ENCODE measurements around the gene PRORP. TPM values are rescaled to one million over a fixed set of nuclear protein-coding genes. Genes with fewer than 3 reads are reported as not detected.
"Not testable (repeated sequence)": the region's sequence is repeated elsewhere in the genome, so short reads cannot be mapped to it uniquely, and the experiment has no call there.

The PRORP gene
- total RNA-seq, 2 experiments from 2014 or later, result 27.0 to 32.0 TPM

DNA sequence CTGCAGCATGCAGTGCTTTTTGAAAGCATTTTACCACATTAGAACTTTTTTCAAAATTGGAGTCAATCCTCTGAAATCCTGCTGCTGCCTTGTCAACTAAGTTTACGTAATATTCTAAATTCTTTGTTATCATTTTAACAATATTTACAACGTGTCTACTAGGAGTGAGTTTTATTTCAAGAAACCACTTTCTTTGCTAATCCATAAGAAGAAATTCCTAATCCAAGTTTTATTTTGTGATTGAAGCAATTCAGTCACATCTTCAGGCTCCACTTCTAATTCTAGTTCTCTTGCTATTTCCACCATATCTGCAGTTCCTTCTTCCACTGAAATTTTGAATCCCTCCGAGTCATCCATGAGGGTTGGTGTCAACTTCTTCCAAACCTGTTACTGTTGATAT lies 25.4 kb downstream of the PRORP start:
- peaks cover 59% of the 10 kb centered on the region for H3K36me3 Mint-ChIP-seq (ENCODE audit: low read depth)
- Histone ChIP-seq H3K9me3 (ENCODE audit: control insufficient read depth in 1 of 2, insufficient read depth in 1 of 2, low read length in 2 of 2) (no peaks in the 10 kb centered on the region), H3K4me3 (ENCODE audit: low read length) (no peak overlapping the region), H3K4me1 (ENCODE audit: insufficient read depth, low read length) (no peaks in the 10 kb centered on the region), H3K27me3 (ENCODE audit: control insufficient read depth in 1 of 2, insufficient read depth in 2 of 2, low read length in 2 of 2) (no peaks in the 10 kb centered on the region), H3K36me3 (ENCODE audit: insufficient read depth, low read length) (peaks cover 20% of the 10 kb centered on the region), H3K27ac (ENCODE audit: low read depth in 1 of 2, low read length in 2 of 2) (no peak overlapping the region)
- ChIA-PET POLR2A (no interaction called here), CTCF (no interaction called here)
- ATAC-seq (ENCODE audit: poor library complexity) (no peak), DNase-seq (no peak)
- H3K4me1 Mint-ChIP-seq (ENCODE audit: low read depth), result peaks cover 32% of the 10 kb centered on the region
- intact Hi-C loops (cut with DNase I, micrococcal nuclease), result no loop called here
- TF ChIP-seq, protein P1, sequence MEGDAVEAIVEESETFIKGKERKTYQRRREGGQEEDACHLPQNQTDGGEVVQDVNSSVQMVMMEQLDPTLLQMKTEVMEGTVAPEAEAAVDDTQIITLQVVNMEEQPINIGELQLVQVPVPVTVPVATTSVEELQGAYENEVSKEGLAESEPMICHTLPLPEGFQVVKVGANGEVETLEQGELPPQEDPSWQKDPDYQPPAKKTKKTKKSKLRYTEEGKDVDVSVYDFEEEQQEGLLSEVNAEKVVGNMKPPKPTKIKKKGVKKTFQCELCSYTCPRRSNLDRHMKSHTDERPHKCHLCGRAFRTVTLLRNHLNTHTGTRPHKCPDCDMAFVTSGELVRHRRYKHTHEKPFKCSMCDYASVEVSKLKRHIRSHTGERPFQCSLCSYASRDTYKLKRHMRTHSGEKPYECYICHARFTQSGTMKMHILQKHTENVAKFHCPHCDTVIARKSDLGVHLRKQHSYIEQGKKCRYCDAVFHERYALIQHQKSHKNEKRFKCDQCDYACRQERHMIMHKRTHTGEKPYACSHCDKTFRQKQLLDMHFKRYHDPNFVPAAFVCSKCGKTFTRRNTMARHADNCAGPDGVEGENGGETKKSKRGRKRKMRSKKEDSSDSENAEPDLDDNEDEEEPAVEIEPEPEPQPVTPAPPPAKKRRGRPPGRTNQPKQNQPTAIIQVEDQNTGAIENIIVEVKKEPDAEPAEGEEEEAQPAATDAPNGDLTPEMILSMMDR (IDR thresholded peaks at IDR 0.05), result no peak
- no peaks in the 10 kb centered on the region for H3K9me3 Mint-ChIP-seq
- H3K27me3 Mint-ChIP-seq, result no peaks in the 10 kb centered on the region
- no peak overlapping the region for H3K4me3 Mint-ChIP-seq
- H3K27ac Mint-ChIP-seq, result no peak overlapping the region

DNA sequence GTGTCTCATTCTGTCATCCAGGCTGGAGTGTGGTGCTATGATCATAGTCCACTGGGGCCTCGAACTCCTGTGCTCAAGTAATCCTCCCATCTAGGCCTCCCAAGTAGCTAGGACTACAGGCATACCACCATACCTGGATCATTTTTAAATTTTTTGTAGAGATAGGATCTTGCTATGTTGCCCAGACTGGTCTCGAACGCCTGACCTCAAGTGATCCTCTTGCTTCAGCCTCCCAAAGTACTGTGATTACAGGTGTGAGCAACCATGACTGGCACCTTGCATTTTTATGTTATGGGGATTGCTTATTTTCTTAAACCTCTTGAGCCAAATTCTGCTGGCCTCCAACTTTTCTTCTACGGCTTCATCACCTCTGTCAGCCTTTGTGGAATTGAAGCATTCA lies 26.9 kb downstream of the PRORP start:
- Mint-ChIP-seq H3K36me3 (ENCODE audit: low read depth) (peaks cover 58% of the 10 kb centered on the region), H3K4me3 (no peak overlapping the region), H3K27me3 (no peaks in the 10 kb centered on the region), H3K4me1 (ENCODE audit: low read depth) (peaks cover 43% of the 10 kb centered on the region), H3K27ac (no peak overlapping the region), H3K9me3 (no peaks in the 10 kb centered on the region)
- no peaks in the 10 kb centered on the region for H3K9me3 ChIP-seq (ENCODE audit: control insufficient read depth in 1 of 2, insufficient read depth in 1 of 2, low read length in 2 of 2)
- H3K27me3 ChIP-seq (ENCODE audit: control insufficient read depth in 1 of 2, insufficient read depth in 2 of 2, low read length in 2 of 2), result no peaks in the 10 kb centered on the region
- H3K4me3 ChIP-seq (ENCODE audit: low read length), result no peak overlapping the region
- no peak overlapping the region for H3K27ac ChIP-seq (ENCODE audit: low read depth in 1 of 2, low read length in 2 of 2)
- peaks cover 13% of the 10 kb centered on the region for H3K36me3 ChIP-seq (ENCODE audit: insufficient read depth, low read length)
- TF ChIP-seq, protein P1 (IDR thresholded peaks at IDR 0.05), result no peak
- ChIA-PET CTCF (interaction anchor here (0.7 kb wide), 1 partner anchor 323 kb away, joined by 4 read pairs; no protein-coding TSS in a partner anchor), POLR2A (no interaction called here)
- no peak for ATAC-seq (ENCODE audit: poor library complexity)
- no peak for DNase-seq
- intact Hi-C loops (cut with DNase I, micrococcal nuclease), result no loop called here
- H3K4me1 ChIP-seq (ENCODE audit: insufficient read depth, low read length), result no peaks in the 10 kb centered on the region

DNA sequence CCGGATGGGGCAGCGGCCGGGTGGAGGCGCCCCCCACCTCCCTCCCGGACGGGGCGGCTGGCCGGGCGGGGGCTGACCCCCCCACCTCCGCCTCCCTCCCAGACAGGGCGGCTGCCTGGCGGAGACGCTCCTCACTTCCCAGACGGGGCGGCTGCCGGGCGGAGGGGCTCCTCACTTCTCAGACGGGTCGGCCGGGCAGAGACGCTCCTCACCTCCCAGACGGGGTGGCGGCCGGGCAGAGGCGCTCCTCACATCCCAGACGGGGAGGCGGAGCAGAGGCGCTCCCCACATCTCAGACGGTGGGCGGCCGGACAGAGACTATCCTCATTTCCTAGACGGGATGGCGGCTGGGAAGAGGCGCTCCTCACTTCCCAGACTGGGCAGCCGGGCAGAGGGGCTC lies 30.2 kb downstream of the PRORP start:
- H3K27ac Mint-ChIP-seq; H3K4me3 ChIP-seq (ENCODE audit: low read length); DNase-seq; CTCF ChIA-PET; H3K27me3 ChIP-seq (ENCODE audit: control insufficient read depth in 1 of 2, insufficient read depth in 2 of 2, low read length in 2 of 2); H3K4me1 ChIP-seq (ENCODE audit: insufficient read depth, low read length); H3K4me3 Mint-ChIP-seq; H3K27ac ChIP-seq (ENCODE audit: low read depth in 1 of 2, low read length in 2 of 2); H3K9me3 ChIP-seq (ENCODE audit: control insufficient read depth in 1 of 2, insufficient read depth in 1 of 2, low read length in 2 of 2); H3K27me3 Mint-ChIP-seq; H3K36me3 ChIP-seq (ENCODE audit: insufficient read depth, low read length); ATAC-seq (ENCODE audit: poor library complexity); H3K9me3 Mint-ChIP-seq; POLR2A ChIA-PET: not testable (repeated sequence)
- intact Hi-C loops (cut with DNase I, micrococcal nuclease), result loop anchor here in 1 of 2 experiments (5.0 kb wide), 1 partner anchor 60 kb away; no protein-coding TSS in a partner anchor
- peaks cover 61% of the 10 kb centered on the region for H3K4me1 Mint-ChIP-seq (ENCODE audit: low read depth)
- peaks cover 52% of the 10 kb centered on the region for H3K36me3 Mint-ChIP-seq (ENCODE audit: low read depth)

DNA sequence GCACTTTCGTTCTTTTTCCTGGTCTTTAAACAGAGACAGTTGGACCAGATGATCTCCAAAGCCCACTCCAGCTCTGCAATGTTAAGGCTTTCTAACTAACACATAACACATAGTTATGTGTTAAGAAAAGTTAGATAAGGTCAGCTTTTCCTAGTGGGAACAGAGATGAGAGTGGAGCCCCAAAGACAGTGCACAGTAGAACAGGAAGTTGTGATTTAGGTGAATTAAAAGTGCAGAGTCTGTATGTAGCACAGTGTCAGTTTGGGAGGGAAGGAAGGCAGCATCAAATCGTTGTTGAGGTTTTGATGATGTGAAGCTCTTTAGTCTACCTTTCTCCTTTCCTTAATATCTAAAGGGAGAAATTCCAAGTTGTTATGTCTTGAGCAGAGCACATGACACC lies 31.7 kb downstream of the PRORP start:
- Mint-ChIP-seq H3K27me3 (no peaks in the 10 kb centered on the region), H3K36me3 (ENCODE audit: low read depth) (peaks cover 51% of the 10 kb centered on the region), H3K27ac (no peak overlapping the region), H3K4me1 (ENCODE audit: low read depth) (peaks cover 61% of the 10 kb centered on the region), H3K4me3 (no peak overlapping the region), H3K9me3 (no peaks in the 10 kb centered on the region)
- TF ChIP-seq, protein P1 (IDR thresholded peaks at IDR 0.05), result no peak
- Histone ChIP-seq H3K4me3 (ENCODE audit: low read length) (no peak overlapping the region), H3K36me3 (ENCODE audit: insufficient read depth, low read length) (peaks cover 5% of the 10 kb centered on the region), H3K9me3 (ENCODE audit: control insufficient read depth in 1 of 2, insufficient read depth in 1 of 2, low read length in 2 of 2) (no peaks in the 10 kb centered on the region), H3K4me1 (ENCODE audit: insufficient read depth, low read length) (peaks cover 7% of the 10 kb centered on the region), H3K27ac (ENCODE audit: low read depth in 1 of 2, low read length in 2 of 2) (no peak overlapping the region), H3K27me3 (ENCODE audit: control insufficient read depth in 1 of 2, insufficient read depth in 2 of 2, low read length in 2 of 2) (no peaks in the 10 kb centered on the region)
- POLR2A ChIA-PET, result interaction anchor here (1.0 kb wide), 1 partner anchor 263 kb away, joined by 3 read pairs; no protein-coding TSS in a partner anchor
- intact Hi-C loops (cut with DNase I, micrococcal nuclease), result loop anchor here in 1 of 2 experiments (5.0 kb wide), 1 partner anchor 58 kb away; no protein-coding TSS in a partner anchor
- no peak for DNase-seq
- no peak for ATAC-seq (ENCODE audit: poor library complexity)
- CTCF ChIA-PET, result interaction anchor here (1.6 kb wide), 1 partner anchor 33 kb away, joined by 3 read pairs; no protein-coding TSS in a partner anchor
